Activated naive CD8-positive, alpha-beta T cell treated with anti-CD3 and anti-CD28 coated beads for 36 hours (primary cell): ENCODE measurements around the gene KCNAB2. TPM values are rescaled to one million over a fixed set of nuclear protein-coding genes. Genes with fewer than 3 reads are reported as not detected.

Source experiments
- DNase-seq: peaks from one replicate; pipeline ENCODE4 v3.0.0; 2021
- H3K27ac Mint-ChIP-seq: one replicate; pipeline ENCODE4 v1.8.0; 2022; ENCODE audit warnings: mild to moderate bottlenecking, moderate library complexity, mixed read lengths
- H3K27me3 Mint-ChIP-seq: one replicate; pipeline ENCODE4 v1.8.0; 2022; ENCODE audit warnings: mild to moderate bottlenecking, mixed read lengths
- H3K36me3 Mint-ChIP-seq: one replicate; pipeline ENCODE4 v1.8.0; 2021; ENCODE audit warnings: mild to moderate bottlenecking, mixed read lengths
- H3K4me1 Mint-ChIP-seq: one replicate; pipeline ENCODE4 v1.8.0; 2021; ENCODE audit warnings: mixed read lengths
- H3K4me3 Mint-ChIP-seq: one replicate; pipeline ENCODE4 v1.8.0; 2022; ENCODE audit warnings: mild to moderate bottlenecking, moderate library complexity, mixed read lengths
- H3K9me3 Mint-ChIP-seq: one replicate; pipeline ENCODE4 v1.8.0; 2022; ENCODE audit warnings: mixed read lengths
- total RNA-seq, 2 experiments: library from RNA; stranded (reverse); gene quantifications; one replicate each; pipeline ENCODE4 v1.2.3, GENCODE V29; 2021

The KCNAB2 gene
- total RNA-seq, 2 experiments from 2014 or later: 209 to 218 TPM

GRCh38 chr1:6144647-6145395, 99.1 kb downstream of the KCNAB2 start:
- H3K36me3 Mint-ChIP-seq: no peaks in the 10 kb centered on the region
- H3K4me3 Mint-ChIP-seq: no peak overlapping the region
- peaks cover 7% of the 10 kb centered on the region for H3K27me3 Mint-ChIP-seq
- DNase-seq: no peak
- peaks cover 2% of the 10 kb centered on the region for H3K4me1 Mint-ChIP-seq
- no peak overlapping the region for H3K27ac Mint-ChIP-seq
- H3K9me3 Mint-ChIP-seq: no peaks in the 10 kb centered on the region

GRCh38 chr1:6145396-6145750, 99.7 kb downstream of the KCNAB2 start:
- DNase-seq: no peak
- H3K27ac Mint-ChIP-seq: no peak overlapping the region
- H3K9me3 Mint-ChIP-seq: no peaks in the 10 kb centered on the region
- peaks cover 2% of the 10 kb centered on the region for H3K4me1 Mint-ChIP-seq
- no peak overlapping the region for H3K4me3 Mint-ChIP-seq
- peaks cover 7% of the 10 kb centered on the region for H3K27me3 Mint-ChIP-seq
- H3K36me3 Mint-ChIP-seq: no peaks in the 10 kb centered on the region

GRCh38 chr1:6145864-6146410, 100.2 kb downstream of the KCNAB2 start:
- Mint-ChIP-seq H3K27me3 (peaks cover 7% of the 10 kb centered on the region), H3K9me3 (no peaks in the 10 kb centered on the region), H3K36me3 (no peaks in the 10 kb centered on the region), H3K27ac (no peak overlapping the region), H3K4me3 (no peak overlapping the region), H3K4me1 (peaks cover 2% of the 10 kb centered on the region)
- DNase-seq: no peak

GRCh38 chr1:6148497-6149241, 103.0 kb downstream of the KCNAB2 start:
- Mint-ChIP-seq H3K4me1 (peaks cover 5% of the 10 kb centered on the region), H3K27me3 (peaks cover 7% of the 10 kb centered on the region), H3K27ac (no peak overlapping the region), H3K36me3 (no peaks in the 10 kb centered on the region), H3K4me3 (peak overlapping the region; percentile 35), H3K9me3 (no peaks in the 10 kb centered on the region)
- peak; percentile 70 for DNase-seq

- no peak overlapping the region for H3K27ac Mint-ChIP-seq
- H3K4me3 Mint-ChIP-seq: no peak overlapping the region
Measured at GRCh38 chr1:6149597-6149996, 103.9 kb downstream of the KCNAB2 start.

GRCh38 chr1:6150006-6150938, 104.6 kb downstream of the KCNAB2 start:
- peaks cover 7% of the 10 kb centered on the region for H3K27me3 Mint-ChIP-seq
- no peak for DNase-seq
- H3K4me1 Mint-ChIP-seq: peaks cover 7% of the 10 kb centered on the region
- no peak overlapping the region for H3K4me3 Mint-ChIP-seq
- H3K9me3 Mint-ChIP-seq: no peaks in the 10 kb centered on the region
- no peak overlapping the region for H3K27ac Mint-ChIP-seq
- H3K36me3 Mint-ChIP-seq: no peaks in the 10 kb centered on the region

More at GRCh38 chr1:6149597-6149996, 103.9 kb downstream of the KCNAB2 start:
- DNase-seq: no peak
- Mint-ChIP-seq H3K4me1 (peaks cover 5% of the 10 kb centered on the region), H3K36me3 (no peaks in the 10 kb centered on the region), H3K9me3 (no peaks in the 10 kb centered on the region), H3K27me3 (peaks cover 7% of the 10 kb centered on the region)

Other genes starting within 250 kb of the KCNAB2 start
- 10 to 100 TPM; 11.4 to 12.6 TPM for gene NPHP4, start 53.5 kb upstream of the KCNAB2 start, total RNA-seq
- under 1 TPM; 0.44 to 0.56 TPM for gene CHD5, start 134.4 kb downstream of the KCNAB2 start, total RNA-seq
- 100 to 1,000 TPM; 481 to 486 TPM for gene RPL22, start 153.7 kb downstream of the KCNAB2 start, total RNA-seq
- 1 to 10 TPM; 5.0 to 6.2 TPM for gene RNF207, start 160.2 kb downstream of the KCNAB2 start, total RNA-seq
- 10 to 100 TPM; 57.4 to 58.1 TPM for gene ICMT, start 190.1 kb downstream of the KCNAB2 start, total RNA-seq
- gene HES3, start 198.3 kb downstream of the KCNAB2 start, total RNA-seq: not detected
- gene GPR153, start 215.2 kb downstream of the KCNAB2 start, total RNA-seq: under 1 TPM; 0.54 to 0.56 TPM